SU-DHL-6 (cell line): ENCODE measurements around the gene PRICKLE1.
A peak's percentile ranks its signal among the peaks of the same experiment; 100 is the strongest.

Experiments
- H2AFZ ChIP-seq: fragments of 200-600 bp; sonication (generic); 2 replicates; pipeline ENCODE4 v1.6.1; 2014; ENCODE audit warnings: low read depth, mild to moderate bottlenecking, moderate library complexity, mixed read lengths, antibody characterized with exemption, low read length; ENCODE audit not compliant: severe bottlenecking
- H3F3A ChIP-seq: fragments of 200-600 bp; shearing (Covaris generic); 2 replicates; pipeline ENCODE4 v1.6.0; 2016; ENCODE audit warnings: antibody characterized with exemption, mild to moderate bottlenecking; ENCODE audit not compliant: insufficient read depth
- H3K27ac ChIP-seq: fragments of 200-600 bp; sonication (generic); 2 replicates; pipeline ENCODE4 v1.5.1; 2016; ENCODE audit warnings: low read depth, mild to moderate bottlenecking, low read length, moderate library complexity, mixed read lengths
- H3K27me3 ChIP-seq: fragments of 200-600 bp; sonication (generic), shearing (Covaris generic); 2 replicates; pipeline ENCODE4 v1.6.0; 2014; ENCODE audit warnings: mild to moderate bottlenecking, low read length
- H3K36me3 ChIP-seq: fragments of 200-600 bp; sonication (generic); 2 replicates; pipeline ENCODE4 v1.6.1; 2014; ENCODE audit warnings: mild to moderate bottlenecking, low read length, mixed read lengths
- H3K4me2 ChIP-seq: fragments of 300-600, 200-600 bp; shearing (Covaris generic), sonication (generic); 2 replicates; pipeline ENCODE4 v1.6.0; 2014; ENCODE audit warnings: low read length, low read depth, mild to moderate bottlenecking; ENCODE audit not compliant: poor library complexity, severe bottlenecking
- H3K4me3 ChIP-seq: fragments of 200-600 bp; sonication (generic); 2 replicates; pipeline ENCODE4 v1.5.1; 2014; ENCODE audit warnings: antibody characterized with exemption, low read length, mild to moderate bottlenecking, mixed read lengths; ENCODE audit not compliant: insufficient read depth, poor library complexity, severe bottlenecking
- H3K79me2 ChIP-seq: fragments of 200-600 bp; sonication (generic); 2 replicates; pipeline ENCODE4 v1.6.1; 2014; ENCODE audit warnings: mild to moderate bottlenecking, low read length, moderate library complexity; ENCODE audit not compliant: insufficient read depth
- H3K9ac ChIP-seq: fragments of 200-600 bp; sonication (generic); 2 replicates; pipeline ENCODE4 v1.7.0; 2014; ENCODE audit warnings: mild to moderate bottlenecking, low read length
- H3K9me2 ChIP-seq: fragments of 200-600 bp; sonication (generic); replicated peaks from 2 replicates; pipeline ENCODE4 v1.6.1; 2014; ENCODE audit warnings: low read length; ENCODE audit not compliant: insufficient read depth
- H3K9me3 ChIP-seq: fragments of 200-600 bp; sonication (generic); 2 replicates; pipeline ENCODE4 v1.6.1; 2014; ENCODE audit warnings: low read length, mixed read lengths; ENCODE audit not compliant: insufficient read depth
- H4K20me1 ChIP-seq: fragments of 200-600 bp; sonication (generic); 2 replicates; pipeline ENCODE4 v1.6.1; 2014; ENCODE audit warnings: low read depth, mild to moderate bottlenecking, antibody characterized with exemption, low read length, moderate library complexity, mixed read lengths
- EZH2phosphoT487 ChIP-seq: fragments of 200-600 bp; sonication (generic), shearing (Covaris generic); conservative IDR thresholded peaks from 2 replicates; pipeline ENCODE4 v1.6.1; 2018; ENCODE audit warnings: mild to moderate bottlenecking, antibody characterized with exemption, low read length, moderate library complexity, mixed read lengths
- TF ChIP-seq, protein P1 (sequence below): fragments of 200-600 bp; sonication (generic); IDR thresholded peaks from one replicate; pipeline ENCODE4 v1.5.1; 2017; ENCODE audit warnings: antibody characterized with exemption, mild to moderate bottlenecking, low read length, moderate library complexity; ENCODE audit not compliant: insufficient read depth, poor library complexity, severe bottlenecking

Gene PRICKLE1

DNA sequence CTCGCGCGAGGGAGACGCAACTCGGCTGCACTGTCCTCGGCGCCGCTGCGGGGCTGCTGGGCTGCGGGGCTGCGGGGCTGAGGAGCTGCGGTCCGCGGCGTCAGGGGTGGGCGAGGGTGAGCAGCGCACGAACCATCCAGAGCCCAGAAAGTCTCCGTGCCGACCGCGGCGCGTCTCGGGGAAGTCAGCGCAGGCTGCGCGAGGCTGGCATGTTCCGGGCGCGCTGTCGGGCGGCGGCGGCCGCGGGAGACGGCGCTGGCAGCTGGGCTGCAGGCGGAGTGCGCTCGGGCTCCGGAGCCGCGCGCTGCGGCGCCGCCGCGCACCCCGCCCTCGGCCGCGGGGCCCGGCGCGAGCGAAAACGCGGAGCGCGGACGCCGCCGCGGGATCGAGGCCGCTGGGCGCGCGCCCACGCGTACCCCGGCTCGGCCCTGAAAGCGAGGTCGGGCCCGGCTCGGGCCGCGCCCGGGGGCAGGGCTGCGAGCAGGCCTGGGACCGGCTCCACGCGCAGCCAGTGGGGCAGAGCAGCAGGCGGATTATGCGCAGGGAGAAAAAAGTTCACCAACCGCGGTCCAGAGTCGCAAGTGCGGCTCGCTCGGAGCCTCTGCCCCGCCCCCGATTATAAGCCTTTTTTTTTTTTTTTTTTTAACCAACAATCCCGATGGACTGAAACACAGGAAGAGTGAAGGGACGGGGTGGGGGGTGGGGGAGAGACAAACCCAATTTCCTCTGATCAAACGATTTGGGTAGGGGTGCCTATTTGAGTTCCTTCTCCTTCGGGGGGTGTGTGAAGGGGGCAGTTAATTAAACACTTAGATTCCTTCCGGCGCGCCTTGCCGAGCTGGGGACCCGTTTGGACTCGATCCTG, at the start of gene PRICKLE1:
Gene PRICKLE1, minus strand, starts transcription at position 282 of the 865 bp plus-strand sequence. CDS start 117,230 bp downstream, outside the sequence.
- no peak within 1 kb of the TSS for H3K27ac ChIP-seq
- no peaks in the 10 kb centered on the region for H3K9me2 ChIP-seq
- H3K27me3 ChIP-seq: no peaks in the 10 kb centered on the region; the same call in 1 of the 2 replicates
- peak within 1 kb of the TSS; percentile 37 for H3K4me3 ChIP-seq
- no peaks in the 10 kb centered on the region for H4K20me1 ChIP-seq
- H3K36me3 ChIP-seq: no peaks in the 10 kb centered on the region
- no peaks in the 10 kb centered on the region for H3F3A ChIP-seq
- peak within 1 kb of the TSS; percentile 52 for H3K4me2 ChIP-seq
- H3K79me2 ChIP-seq: no peaks in the 10 kb centered on the region
- peak within 1 kb of the TSS; percentile 33; the same call in 1 of the 2 replicates for H3K9ac ChIP-seq
- H3K9me3 ChIP-seq: no peaks in the 10 kb centered on the region
- peak within 1 kb of the TSS; percentile 84 for H2AFZ ChIP-seq
- no peak for TF ChIP-seq EZH2phosphoT487
- TF ChIP-seq, protein P1, sequence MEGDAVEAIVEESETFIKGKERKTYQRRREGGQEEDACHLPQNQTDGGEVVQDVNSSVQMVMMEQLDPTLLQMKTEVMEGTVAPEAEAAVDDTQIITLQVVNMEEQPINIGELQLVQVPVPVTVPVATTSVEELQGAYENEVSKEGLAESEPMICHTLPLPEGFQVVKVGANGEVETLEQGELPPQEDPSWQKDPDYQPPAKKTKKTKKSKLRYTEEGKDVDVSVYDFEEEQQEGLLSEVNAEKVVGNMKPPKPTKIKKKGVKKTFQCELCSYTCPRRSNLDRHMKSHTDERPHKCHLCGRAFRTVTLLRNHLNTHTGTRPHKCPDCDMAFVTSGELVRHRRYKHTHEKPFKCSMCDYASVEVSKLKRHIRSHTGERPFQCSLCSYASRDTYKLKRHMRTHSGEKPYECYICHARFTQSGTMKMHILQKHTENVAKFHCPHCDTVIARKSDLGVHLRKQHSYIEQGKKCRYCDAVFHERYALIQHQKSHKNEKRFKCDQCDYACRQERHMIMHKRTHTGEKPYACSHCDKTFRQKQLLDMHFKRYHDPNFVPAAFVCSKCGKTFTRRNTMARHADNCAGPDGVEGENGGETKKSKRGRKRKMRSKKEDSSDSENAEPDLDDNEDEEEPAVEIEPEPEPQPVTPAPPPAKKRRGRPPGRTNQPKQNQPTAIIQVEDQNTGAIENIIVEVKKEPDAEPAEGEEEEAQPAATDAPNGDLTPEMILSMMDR: no peak

DNA sequence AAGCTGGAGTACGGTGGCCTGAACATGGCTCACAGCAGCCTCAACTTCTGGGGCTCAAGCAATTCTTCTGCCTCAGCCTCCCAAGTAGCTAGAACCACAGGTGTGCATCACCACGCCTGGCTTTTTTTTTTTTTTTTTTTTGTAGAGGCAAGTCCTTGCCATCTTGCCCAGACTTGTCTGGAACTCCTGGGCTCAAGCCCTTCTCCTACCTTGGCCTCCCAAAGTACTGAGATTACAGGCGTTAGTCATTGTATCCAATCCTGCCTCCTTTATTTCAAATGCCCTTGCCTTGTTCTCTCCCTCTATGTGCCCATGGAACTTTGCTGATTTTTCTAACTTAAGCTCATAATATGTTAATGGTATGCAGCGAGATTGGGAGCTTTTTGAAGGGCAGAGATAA, 49.2 kb upstream of the PRICKLE1 start:
- Histone ChIP-seq H4K20me1 (no peaks in the 10 kb centered on the region), H3K27me3 (no peaks in the 10 kb centered on the region), H3F3A (no peaks in the 10 kb centered on the region), H3K9me3 (no peaks in the 10 kb centered on the region), H3K27ac (no peak overlapping the region), H3K9ac (no peak overlapping the region), H3K36me3 (no peaks in the 10 kb centered on the region), H3K4me3 (no peak overlapping the region), H2AFZ (no peak overlapping the region), H3K4me2 (no peak overlapping the region), H3K79me2 (no peaks in the 10 kb centered on the region), H3K9me2 (no peaks in the 10 kb centered on the region)
- TF ChIP-seq EZH2phosphoT487: no peak
- TF ChIP-seq, protein P1: no peak

DNA sequence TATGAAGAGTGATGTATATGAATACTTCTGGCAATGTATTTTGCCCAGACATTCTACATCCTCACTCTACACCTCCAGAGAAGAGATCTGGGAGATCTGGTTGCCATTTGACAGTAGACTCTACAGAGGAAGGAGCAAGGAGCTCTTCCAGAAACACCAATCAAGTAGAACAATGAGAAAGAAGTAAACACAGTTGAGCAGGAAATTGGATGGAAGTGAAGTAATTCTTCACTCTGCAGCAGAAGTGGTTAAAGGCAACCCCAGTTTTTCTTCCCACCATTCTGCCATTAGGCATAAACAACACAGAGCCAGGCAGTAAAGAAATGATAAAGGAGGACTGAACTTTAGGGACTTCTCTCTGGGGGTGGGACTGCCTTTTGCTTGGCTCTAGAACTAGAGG, 48.5 kb upstream of the PRICKLE1 start:
- no peaks in the 10 kb centered on the region for H3F3A ChIP-seq
- no peak overlapping the region for H3K27ac ChIP-seq
- no peak overlapping the region for H3K4me2 ChIP-seq
- no peaks in the 10 kb centered on the region for H3K9me2 ChIP-seq
- no peak overlapping the region for H3K9ac ChIP-seq
- H3K9me3 ChIP-seq: no peaks in the 10 kb centered on the region
- TF ChIP-seq, protein P1: no peak
- no peak for TF ChIP-seq EZH2phosphoT487
- H3K36me3 ChIP-seq: no peaks in the 10 kb centered on the region
- no peaks in the 10 kb centered on the region for H3K79me2 ChIP-seq
- no peak overlapping the region for H2AFZ ChIP-seq
- H3K4me3 ChIP-seq: no peak overlapping the region
- no peaks in the 10 kb centered on the region for H3K27me3 ChIP-seq
- H4K20me1 ChIP-seq: no peaks in the 10 kb centered on the region
